ENCODE measurements around the gene RRP1B. TPM values are rescaled to one million over a fixed set of nuclear protein-coding genes. Genes with fewer than 3 reads are reported as not detected.
A peak's percentile ranks its signal among the peaks of the same experiment; 100 is the strongest.

The RRP1B gene
- total and polyA plus RNA-seq, 2 of the 13 experiments (the other 11 are each of a cell fraction or from before 2014, with no cell fraction given), result 16.3 to 46.2 TPM

- H3K9ac ChIP-seq (ENCODE audit: insufficient read depth, low read depth, low read length), result no peak overlapping the region
- no peaks in the 10 kb centered on the region for H3K36me3 ChIP-seq (replicated peaks in 1 of 2; ENCODE audit: control insufficient read depth in 1 of 2, insufficient read depth in 2 of 2, low read length in 2 of 2)
- intact Hi-C loops (cut with micrococcal nuclease; ENCODE audit: unreplicated experiment) (no loop called here), in situ Hi-C loops (cut with HindIII; ENCODE audit: extremely low pct_ligation_motif_present, low pct_unique_long_range_greater_than_20kb) (no loop called here)
- no peaks in the 10 kb centered on the region for H3K27me3 ChIP-seq (ENCODE audit: control insufficient read depth in 1 of 2, insufficient read depth in 2 of 2, low read length in 2 of 2)
- POLR2A ChIA-PET, result interaction anchor here (1.8 kb wide), 1 partner anchor 27 kb away, joined by 4 read pairs; no protein-coding TSS in a partner anchor
- ATAC-seq, result no peak
- TF ChIP-seq HNF1B (CRISPR knock-in tag; IDR thresholded peaks at IDR 0.05) (no peak), ZNF720 (CRISPR knock-in tag; IDR thresholded peaks at IDR 0.05) (no peak), ZNF724P (CRISPR knock-in tag; IDR thresholded peaks at IDR 0.05; ENCODE audit: borderline replicate concordance) (no peak)
- peaks cover 13% of the 10 kb centered on the region for H3K9me3 ChIP-seq (ENCODE audit: low read length)
- no peak overlapping the region for H3K27ac ChIP-seq (ENCODE audit: extremely low read length, insufficient read depth, low read length)
- CTCF ChIA-PET (ENCODE audit: low intra/inter-chr PET ratio, low total read pairs), result no interaction called here
- no peaks in the 10 kb centered on the region for H3K4me1 ChIP-seq (ENCODE audit: insufficient read depth, low read length)
- no peaks in the 10 kb centered on the region for H4K20me1 ChIP-seq (ENCODE audit: insufficient read depth, low read length)
- H3K4me3 ChIP-seq (replicated peaks in 1 of 3; ENCODE audit: insufficient read depth in 1 of 3, low read depth in 2 of 3, low read length in 3 of 3), result no peak overlapping the region
- DNase-seq (ENCODE audit: low spot score), result no peak
- H2AFZ ChIP-seq (ENCODE audit: low read length), result no peak overlapping the region
- 92% methylated on average over 4 of the region's 4 CpGs for WGBS (ENCODE audit: low lambda C conversion rate)
- BruUV-seq (replicated peaks), result no TSS peak
- H3K4me2 ChIP-seq (ENCODE audit: low read depth, low read length), result no peak overlapping the region
- no peak for FAIRE-seq
- no peaks in the 10 kb centered on the region for H3K79me2 ChIP-seq (ENCODE audit: insufficient read depth, low read length)
Observed at GRCh38 chr21:43619344-43619743, 40.0 kb upstream of the RRP1B start.

- no peaks in the 10 kb centered on the region for H3K4me1 ChIP-seq (ENCODE audit: insufficient read depth, low read length)
- FAIRE-seq, result no peak
- H4K20me1 ChIP-seq (ENCODE audit: insufficient read depth, low read length), result no peaks in the 10 kb centered on the region
- no peaks in the 10 kb centered on the region for H3K36me3 ChIP-seq (replicated peaks in 1 of 2; ENCODE audit: control insufficient read depth in 1 of 2, insufficient read depth in 2 of 2, low read length in 2 of 2)
- no peak overlapping the region for H3K4me3 ChIP-seq (replicated peaks in 1 of 3; ENCODE audit: insufficient read depth in 1 of 3, low read depth in 2 of 3, low read length in 3 of 3)
- ATAC-seq, result no peak
- DNase-seq (ENCODE audit: low spot score), result no peak
- intact Hi-C loops (cut with micrococcal nuclease; ENCODE audit: unreplicated experiment), result no loop called here
- ChIA-PET POLR2A (interaction anchor here (1.8 kb wide), 1 partner anchor 26 kb away, joined by 4 read pairs; no protein-coding TSS in a partner anchor), CTCF (ENCODE audit: low intra/inter-chr PET ratio, low total read pairs) (no interaction called here)
- no peaks in the 10 kb centered on the region for H3K79me2 ChIP-seq (ENCODE audit: insufficient read depth, low read length)
- peaks cover 13% of the 10 kb centered on the region for H3K9me3 ChIP-seq (ENCODE audit: low read length)
- H3K27ac ChIP-seq (ENCODE audit: extremely low read length, insufficient read depth, low read length), result no peak overlapping the region
- no peaks in the 10 kb centered on the region for H3K27me3 ChIP-seq (ENCODE audit: control insufficient read depth in 1 of 2, insufficient read depth in 2 of 2, low read length in 2 of 2)
- 93% methylated on average over 3 of the region's 4 CpGs for WGBS (ENCODE audit: low lambda C conversion rate)
- no peak overlapping the region for H2AFZ ChIP-seq (ENCODE audit: low read length)
- in situ Hi-C loops (cut with HindIII; ENCODE audit: extremely low pct_ligation_motif_present, low pct_unique_long_range_greater_than_20kb), result no loop called here
- H3K4me2 ChIP-seq (ENCODE audit: low read depth, low read length), result no peak overlapping the region
- H3K9ac ChIP-seq (ENCODE audit: insufficient read depth, low read depth, low read length), result no peak overlapping the region
- no TSS peak for BruUV-seq (replicated peaks)
- peak; percentile 68; the same call in 1 of the 2 replicates for TF ChIP-seq ZNF280D (CRISPR knock-in tag; IDR thresholded peaks at IDR 0.05)
- TF ChIP-seq ZNF225 (CRISPR knock-in tag; IDR thresholded peaks at IDR 0.05), result peak; percentile 100
- no peak for TF ChIP-seq HNRNPH1 (optimal IDR thresholded peaks at IDR 0.05; ENCODE audit: low read depth, low read length)
- no peak for TF ChIP-seq HDAC6 (IDR thresholded peaks at IDR 0.05; ENCODE audit: low read depth, low read length)
- no peak for TF ChIP-seq ZKSCAN8 (CRISPR knock-in tag; IDR thresholded peaks at IDR 0.05; ENCODE audit: borderline replicate concordance)
- no peak for TF ChIP-seq ZNF780A (CRISPR knock-in tag; IDR thresholded peaks at IDR 0.05)
- no peak for TF ChIP-seq ZNF605 (CRISPR knock-in tag; IDR thresholded peaks at IDR 0.05)
- TF ChIP-seq MLXIP (CRISPR knock-in tag; IDR thresholded peaks at IDR 0.05; ENCODE audit: borderline replicate concordance), result no peak
Observed at GRCh38 chr21:43619856-43620255, 39.5 kb upstream of the RRP1B start.
